ENCODE data around the gene TPPP.

GRCh38 chr5:643351-643801 lies 49.8 kb downstream of the TPPP start:
- no peak for TF ChIP-seq CTCF (IDR thresholded peaks at IDR 0.05; ENCODE audit: insufficient read depth, low read depth, low read length)
- no peak for TF ChIP-seq EZH2 (IDR thresholded peaks at IDR 0.05; ENCODE audit: insufficient read depth, low read length)

Measured in astrocyte (in vitro differentiated cells and primary cell).